Breast epithelium (tissue), 4 donors: ENCODE measurements around the gene CAPN1. TPM values are rescaled to one million over a fixed set of nuclear protein-coding genes. Genes with fewer than 3 reads are reported as not detected.
"Not testable (repeated sequence)": the region's sequence is repeated elsewhere in the genome, so short reads cannot be mapped to it uniquely, and the experiment has no call there.

Source experiments
- DNase-seq, 2 donors: peaks; one replicate each; pipeline ENCODE4 v3.0.0-alpha.2; 2019; ENCODE audit warnings: low spot score in 2 of 2
- H3K27ac ChIP-seq, 2 donors: fragments of 200-600 bp; sonication (generic) in 1 of 2; one replicate each; pipeline ENCODE4 v1.5.1; 2016 to 2019; ENCODE audit warnings: mild to moderate bottlenecking in 1 of 2
- H3K27me3 ChIP-seq, 2 donors: fragments of 200-600 bp; sonication (generic) in 1 of 2; one replicate each; pipeline versions ENCODE4 v1.5.1 to v1.6.0; 2017 to 2019; ENCODE audit warnings: control low read depth in 1 of 2, mild to moderate bottlenecking in 1 of 2
- H3K36me3 ChIP-seq: fragments of 200-600 bp; one replicate; pipeline ENCODE4 v1.5.1; 2019
- H3K4me1 ChIP-seq, 2 donors: fragments of 200-600 bp; sonication (generic); one replicate each; pipeline ENCODE4 v1.5.1; 2016 to 2019; ENCODE audit warnings: control low read depth in 1 of 2
- H3K4me3 ChIP-seq, 3 donors: fragments of 200-600 bp; sonication (generic); 1 replicate in 2 of 3; 2 replicates in 1 of 3; pipeline ENCODE4 v1.5.1; 2016 to 2019; ENCODE audit warnings: mild to moderate bottlenecking in 3 of 3, moderate library complexity in 2 of 3
- H3K9me3 ChIP-seq, 2 donors: fragments of 200-600 bp; sonication (generic) in 1 of 2; one replicate each; pipeline ENCODE4 v1.5.1; 2016 to 2019; ENCODE audit warnings: control low read depth in 1 of 2
- CTCF ChIP-seq, 3 donors: fragments of 450-650 bp; IDR thresholded peaks; one replicate each; pipeline ENCODE4 v1.5.1; 2016 to 2017; ENCODE audit warnings: antibody characterized with exemption in 3 of 3, mild to moderate bottlenecking in 3 of 3, moderate library complexity in 3 of 3
- POLR2A ChIP-seq: fragments of 450-650 bp; IDR thresholded peaks from one replicate; pipeline ENCODE4 v1.6.1; 2016; ENCODE audit warnings: antibody characterized with exemption, mild to moderate bottlenecking, moderate library complexity
- POLR2AphosphoS5 ChIP-seq, 3 donors: sonication (generic); formaldehyde crosslinking; IDR thresholded peaks; one replicate each; pipeline ENCODE4 v1.6.1; 2017; ENCODE audit warnings: antibody characterized with exemption in 3 of 3
- intact Hi-C: fragments of 100-400 bp; cut with DNase I; formaldehyde crosslinking; loops from one replicate; pipeline ENCODE4 v1.15.1; 2023; ENCODE audit warnings: low total_unique reads
- total RNA-seq, 3 donors: library from RNA; depleted of rRNA; stranded (reverse); fragments of >200 nt; gene quantifications; one replicate each; pipeline ENCODE4 v1.1.0, GENCODE V29; 2016

CAPN1 gene
- total RNA-seq, 3 donors from 2014 or later, result 112 to 167 (median 140) TPM

GRCh38 chr11:65224930-65225278, 43.2 kb downstream of the CAPN1 start:
- Histone ChIP-seq H3K4me3 (peak overlapping the region in 2 of 3 donors; percentile 49 to 66), H3K9me3 (no peaks in the 10 kb centered on the region), H3K36me3 (no peaks in the 10 kb centered on the region), H3K4me1 (peaks cover 0 to 8% of the 10 kb centered on the region in 2 donors), H3K27me3 (no peaks in the 10 kb centered on the region), H3K27ac (peak overlapping the region; percentile 77 to 88)
- intact Hi-C loops, result no loop called here
- no peak for TF ChIP-seq POLR2A
- no peak for TF ChIP-seq POLR2AphosphoS5 (IDR thresholded peaks at IDR 0.05)
- peak; percentile 62 to 65 for DNase-seq

DNA sequence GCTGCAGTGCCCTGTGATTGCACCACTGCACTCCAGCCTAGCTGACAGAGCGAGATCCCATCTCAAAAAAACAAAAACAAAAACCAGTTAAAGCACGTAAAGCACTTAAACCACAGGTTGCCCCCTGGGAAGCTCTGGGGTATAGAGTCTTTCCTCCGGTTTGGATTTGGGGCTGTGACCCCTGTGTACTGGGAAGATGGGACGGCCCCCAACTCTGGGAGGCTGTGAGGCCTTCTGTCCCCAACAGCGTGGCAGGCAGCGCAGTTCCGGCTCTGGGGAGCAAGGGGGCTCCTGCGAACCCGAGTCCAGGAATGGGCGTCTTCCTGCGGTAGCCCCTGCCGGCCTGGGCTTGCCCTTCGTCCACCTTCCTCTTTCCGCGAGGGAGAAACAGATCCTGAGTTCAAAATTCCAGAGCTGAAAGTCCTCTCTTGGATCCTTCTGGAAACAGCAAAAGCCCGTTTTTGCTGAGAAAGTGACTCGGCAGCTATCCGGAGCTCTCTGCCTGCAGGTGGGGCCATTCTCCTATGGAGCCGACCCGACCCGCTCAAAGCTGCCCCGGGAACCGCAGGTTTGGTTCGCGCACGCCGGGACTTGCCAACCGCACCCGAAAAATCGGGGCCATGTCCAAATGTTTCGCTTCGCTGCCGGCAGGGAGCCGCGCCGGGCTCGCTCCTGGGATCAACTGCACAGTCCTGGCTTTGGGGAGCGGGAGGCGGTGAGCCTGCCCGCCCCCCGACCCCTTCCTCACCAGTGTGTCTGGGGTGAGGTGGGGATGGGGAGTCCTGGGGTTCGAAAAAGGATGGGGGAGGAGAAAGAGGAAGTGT, 43.8 kb downstream of the CAPN1 start:
- TF ChIP-seq POLR2A (no peak), POLR2AphosphoS5 (IDR thresholded peaks at IDR 0.05) (peak in 1 of 3 donors; percentile 10), CTCF (IDR thresholded peaks at IDR 0.05) (peak in 2 of 3 donors; percentile 25 to 29)
- peak overlapping the region; percentile 77 to 88 for H3K27ac ChIP-seq
- intact Hi-C loops, result no loop called here

GRCh38 chr11:65226103-65226442, 44.3 kb downstream of the CAPN1 start:
- H3K9me3 ChIP-seq, result no peaks in the 10 kb centered on the region
- no peaks in the 10 kb centered on the region for H3K36me3 ChIP-seq
- TF ChIP-seq POLR2AphosphoS5 (IDR thresholded peaks at IDR 0.05) (no peak), POLR2A (no peak), CTCF (IDR thresholded peaks at IDR 0.05) (no peak)
- no peak for DNase-seq
- peak overlapping the region; percentile 77 to 88 for H3K27ac ChIP-seq
- H3K27me3 ChIP-seq, result no peaks in the 10 kb centered on the region
- peaks cover 0 to 8% of the 10 kb centered on the region in 2 donors for H3K4me1 ChIP-seq
- intact Hi-C loops, result no loop called here
- peak overlapping the region; percentile 43 to 66 (median 49) for H3K4me3 ChIP-seq

More for the DNA sequence above, 43.8 kb downstream of the CAPN1 start:
- H3K4me3 ChIP-seq, result peak overlapping the region; percentile 43 to 66 (median 49)
- peaks cover 0 to 8% of the 10 kb centered on the region in 2 donors for H3K4me1 ChIP-seq
- H3K36me3 ChIP-seq, result no peaks in the 10 kb centered on the region
- DNase-seq, result peak; percentile 43 to 66
- no peaks in the 10 kb centered on the region for H3K27me3 ChIP-seq
- no peaks in the 10 kb centered on the region for H3K9me3 ChIP-seq

DNA sequence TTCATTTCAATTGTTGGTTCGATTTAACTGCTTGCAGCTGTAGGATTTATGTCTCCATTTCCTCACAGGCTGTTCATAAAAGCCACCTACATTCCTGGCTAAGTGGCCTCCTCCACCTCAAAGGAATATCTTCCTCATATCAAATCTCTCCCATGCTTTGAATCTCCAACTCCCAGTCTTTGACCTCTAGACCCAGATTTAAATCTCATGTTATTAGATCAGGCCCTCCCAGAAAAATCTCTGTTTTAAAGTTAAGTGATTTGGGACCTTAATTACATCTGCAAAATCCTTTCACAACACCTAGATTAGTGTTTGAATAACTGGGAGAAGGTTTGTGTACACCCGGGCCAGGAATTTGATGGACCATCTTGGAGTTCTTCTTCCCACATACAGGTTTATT, 46.2 kb downstream of the CAPN1 start:
- Histone ChIP-seq H3K9me3 (no peaks in the 10 kb centered on the region), H3K4me1 (peaks cover 0 to 8% of the 10 kb centered on the region in 2 donors), H3K4me3 (no peak overlapping the region), H3K36me3 (no peaks in the 10 kb centered on the region), H3K27me3 (no peaks in the 10 kb centered on the region), H3K27ac (no peak overlapping the region)
- TF ChIP-seq POLR2A, result no peak
- TF ChIP-seq CTCF (IDR thresholded peaks at IDR 0.05), result no peak
- no peak for TF ChIP-seq POLR2AphosphoS5 (IDR thresholded peaks at IDR 0.05)
- intact Hi-C loops, result no loop called here
- DNase-seq, result no peak

DNA sequence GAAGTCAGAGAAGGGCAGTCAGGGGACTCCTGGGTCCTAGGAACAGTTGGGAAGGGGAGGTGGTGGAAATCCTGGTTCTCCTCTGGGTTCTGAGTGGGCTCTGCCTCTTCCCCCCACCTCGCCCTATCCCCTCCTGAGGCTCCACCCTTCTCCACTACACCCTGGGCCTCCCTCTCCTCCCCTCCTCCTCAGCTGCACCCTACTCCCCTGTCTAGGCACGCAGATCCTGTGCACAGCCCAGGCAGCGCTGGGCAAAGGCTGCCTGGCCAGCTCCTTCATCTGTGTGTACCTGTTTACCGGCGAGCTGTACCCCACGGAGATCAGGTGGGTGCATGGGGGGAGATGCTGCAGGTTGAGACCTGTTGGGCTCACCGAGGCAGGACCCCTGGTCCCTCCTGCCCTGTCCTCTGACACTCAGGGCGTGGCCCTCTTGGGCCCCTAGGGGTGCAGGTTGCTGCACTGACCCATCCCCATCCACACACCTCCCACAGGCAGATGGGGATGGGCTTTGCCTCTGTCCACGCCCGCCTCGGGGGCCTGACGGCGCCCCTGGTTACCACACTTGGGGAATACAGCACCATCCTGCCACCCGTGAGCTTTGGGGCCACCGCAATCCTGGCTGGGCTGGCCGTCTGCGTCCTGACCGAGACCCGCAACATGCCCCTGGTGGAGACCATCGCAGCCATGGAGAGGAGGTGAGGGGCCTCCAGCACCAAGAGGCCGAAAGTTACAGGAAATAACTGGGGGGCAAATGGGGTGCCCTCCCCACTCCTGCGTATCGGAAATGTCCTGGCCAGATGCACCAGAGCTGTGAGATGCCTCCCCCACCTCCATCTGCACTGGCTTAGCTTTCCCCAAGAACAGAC, 54.7 kb downstream of the CAPN1 start:
- no peaks in the 10 kb centered on the region for H3K9me3 ChIP-seq
- DNase-seq, result no peak
- no peak overlapping the region for H3K27ac ChIP-seq
- TF ChIP-seq CTCF (IDR thresholded peaks at IDR 0.05) (no peak), POLR2AphosphoS5 (IDR thresholded peaks at IDR 0.05) (no peak), POLR2A (no peak)
- no peaks in the 10 kb centered on the region for H3K36me3 ChIP-seq
- intact Hi-C loops, result no loop called here
- no peaks in the 10 kb centered on the region for H3K27me3 ChIP-seq
- no peak overlapping the region for H3K4me3 ChIP-seq
- no peaks in the 10 kb centered on the region for H3K4me1 ChIP-seq

GRCh38 chr11:65238302-65238701, 56.6 kb downstream of the CAPN1 start:
- intact Hi-C loops, result not testable (repeated sequence)

More at GRCh38 chr11:65238302-65238701, 56.6 kb downstream of the CAPN1 start:
- DNase-seq, H3K27me3 ChIP-seq, H3K4me1 ChIP-seq, H3K4me3 ChIP-seq, H3K36me3 ChIP-seq, H3K27ac ChIP-seq, H3K9me3 ChIP-seq: not testable (repeated sequence)
